ENCODE results near the gene TMEM163.

- TF ChIP-seq, protein P1, sequence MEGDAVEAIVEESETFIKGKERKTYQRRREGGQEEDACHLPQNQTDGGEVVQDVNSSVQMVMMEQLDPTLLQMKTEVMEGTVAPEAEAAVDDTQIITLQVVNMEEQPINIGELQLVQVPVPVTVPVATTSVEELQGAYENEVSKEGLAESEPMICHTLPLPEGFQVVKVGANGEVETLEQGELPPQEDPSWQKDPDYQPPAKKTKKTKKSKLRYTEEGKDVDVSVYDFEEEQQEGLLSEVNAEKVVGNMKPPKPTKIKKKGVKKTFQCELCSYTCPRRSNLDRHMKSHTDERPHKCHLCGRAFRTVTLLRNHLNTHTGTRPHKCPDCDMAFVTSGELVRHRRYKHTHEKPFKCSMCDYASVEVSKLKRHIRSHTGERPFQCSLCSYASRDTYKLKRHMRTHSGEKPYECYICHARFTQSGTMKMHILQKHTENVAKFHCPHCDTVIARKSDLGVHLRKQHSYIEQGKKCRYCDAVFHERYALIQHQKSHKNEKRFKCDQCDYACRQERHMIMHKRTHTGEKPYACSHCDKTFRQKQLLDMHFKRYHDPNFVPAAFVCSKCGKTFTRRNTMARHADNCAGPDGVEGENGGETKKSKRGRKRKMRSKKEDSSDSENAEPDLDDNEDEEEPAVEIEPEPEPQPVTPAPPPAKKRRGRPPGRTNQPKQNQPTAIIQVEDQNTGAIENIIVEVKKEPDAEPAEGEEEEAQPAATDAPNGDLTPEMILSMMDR (IDR thresholded peaks at IDR 0.05): no peak
- no peak for TF ChIP-seq POLR2AphosphoS5 (IDR thresholded peaks at IDR 0.05)
- TF ChIP-seq POLR2A (IDR thresholded peaks at IDR 0.05): no peak
- no peak for TF ChIP-seq EP300 (IDR thresholded peaks at IDR 0.05)
These were observed 214.0 kb downstream of the TMEM163 start for GRCh38 chr2:134504586-134505336.
